ENCODE data around the gene LDAH. TPM values are rescaled to one million over a fixed set of nuclear protein-coding genes. Genes with fewer than 3 reads are reported as not detected.
A peak's percentile ranks its signal among the peaks of the same experiment; 100 is the strongest.

Gene LDAH
- polyA plus RNA-seq, 2 of the 4 experiments (the other 2 are of a cell fraction) = 29.6 to 42.4 TPM

GRCh38 chr2:20665243-20666004, 157.5 kb downstream of the LDAH start:
- Histone ChIP-seq H3K4me2 (peak overlapping the region; percentile 98), H3K27ac (no peak overlapping the region), H3K9me3 (no peaks in the 10 kb centered on the region), H3K4me1 (peaks cover 15% of the 10 kb centered on the region; the same call in 2 of the 3 replicates), H3K4me3 (peak overlapping the region; percentile 58)
- ChIA-PET CTCF (interaction anchor here (0.9 to 10.0 kb wide), 9 partner anchors 9 to 453 kb away, joined by 3 to 352 read pairs (median 6); partner anchors contain the start of gene HS1BP3), POLR2A (interaction anchor here (0.5 to 1.4 kb wide), 2 partner anchors 14 to 232 kb away, joined by 3 read pairs; partner anchors contain the start of gene HS1BP3)
- ATAC-seq = peak in 1 of 2 experiments; percentile 16; a peak in 3 of 6 replicates
- no peak for FAIRE-seq
- TF ChIP-seq FOSL2 (IDR thresholded peaks at IDR 0.05) (no peak), FOSL2 (CRISPR knock-in tag; IDR thresholded peaks at IDR 0.05) (no peak), RNF2 (IDR thresholded peaks at IDR 0.05; ENCODE audit: borderline replicate concordance, low read depth) (0 out of 2 replicates have a peak, but pooled peaks have one; percentile 25)
- DNase-seq (ENCODE audit: low read depth in 1 of 2, low spot score in 1 of 2) = no peak
- WGBS (ENCODE audit: missing lambda C conversion rate) = 26% methylated on average over 43 of the region's 49 CpGs

GRCh38 chr2:20664431-20665242, 158.3 kb downstream of the LDAH start:
- no peak for FAIRE-seq
- Histone ChIP-seq H3K4me2 (no peak overlapping the region; the same call in 2 of the 3 replicates), H3K4me1 (peaks cover 15% of the 10 kb centered on the region; the same call in 2 of the 3 replicates), H3K4me3 (no peak overlapping the region; the same call in 2 of the 3 replicates), H3K27ac (no peak overlapping the region), H3K9me3 (no peaks in the 10 kb centered on the region)
- TF ChIP-seq CHD4 (IDR thresholded peaks at IDR 0.05; ENCODE audit: borderline replicate concordance) = no peak
- no peak for TF ChIP-seq MYC (IDR thresholded peaks at IDR 0.05; ENCODE audit: borderline replicate concordance, low read length)
- no peak for TF ChIP-seq EHMT2 (IDR thresholded peaks at IDR 0.05; ENCODE audit: low read depth)
- TF ChIP-seq ESRRA (IDR thresholded peaks at IDR 0.05; ENCODE audit: borderline replicate concordance, low read length) = no peak
- no peak for TF ChIP-seq SREBF2 (IDR thresholded peaks at IDR 0.05)
- TF ChIP-seq FOSB (CRISPR knock-in tag; IDR thresholded peaks at IDR 0.05) = no peak
- peak in 1 of 2 experiments; percentile 19; a peak in 1 of 4 replicates for TF ChIP-seq CEBPB (IDR thresholded peaks at IDR 0.05)
- TF ChIP-seq KDM5A (IDR thresholded peaks at IDR 0.05) = no peak
- no peak for TF ChIP-seq POLR2AphosphoS2 (conservative IDR thresholded peaks at IDR 0.05; ENCODE audit: low read length)
- WGBS (ENCODE audit: missing lambda C conversion rate) = 27% methylated on average over 17 of the region's 17 CpGs
- ChIA-PET CTCF (interaction anchor here (1.7 to 10.0 kb wide), 6 partner anchors 10 to 454 kb away, joined by 7 to 352 read pairs (median 119); partner anchors contain the start of gene HS1BP3), POLR2A (no interaction called here)
- DNase-seq (ENCODE audit: low read depth in 1 of 2, low spot score in 1 of 2) = no peak
- no peak for ATAC-seq

DNA sequence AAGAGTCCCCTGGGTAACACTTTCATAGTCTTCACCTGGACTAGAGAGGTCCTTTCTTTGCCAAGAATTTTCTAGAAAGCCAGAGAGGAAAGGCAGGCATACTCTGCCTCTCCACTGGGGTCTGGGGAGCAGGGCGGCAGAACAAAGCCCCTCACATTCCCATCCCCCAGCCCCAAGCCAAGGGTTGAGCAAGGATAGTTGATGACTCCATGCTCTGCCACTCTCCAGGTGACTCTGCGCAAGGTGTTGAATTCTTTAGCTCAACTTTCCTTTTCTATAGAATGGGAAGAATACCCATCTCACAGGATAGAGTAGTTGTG, 158.9 kb downstream of the LDAH start:
- Histone ChIP-seq H3K4me1 (peaks cover 15% of the 10 kb centered on the region; the same call in 2 of the 3 replicates), H3K27ac (no peak overlapping the region), H3K4me3 (no peak overlapping the region), H3K4me2 (no peak overlapping the region), H3K9me3 (no peaks in the 10 kb centered on the region)
- POLR2A ChIA-PET = no interaction called here
- FAIRE-seq = no peak
- CTCF ChIA-PET = interaction anchor here (1.7 to 10.0 kb wide), 6 partner anchors 11 to 454 kb away, joined by 7 to 352 read pairs (median 119); partner anchors contain the start of gene HS1BP3
- TF ChIP-seq, protein P1, sequence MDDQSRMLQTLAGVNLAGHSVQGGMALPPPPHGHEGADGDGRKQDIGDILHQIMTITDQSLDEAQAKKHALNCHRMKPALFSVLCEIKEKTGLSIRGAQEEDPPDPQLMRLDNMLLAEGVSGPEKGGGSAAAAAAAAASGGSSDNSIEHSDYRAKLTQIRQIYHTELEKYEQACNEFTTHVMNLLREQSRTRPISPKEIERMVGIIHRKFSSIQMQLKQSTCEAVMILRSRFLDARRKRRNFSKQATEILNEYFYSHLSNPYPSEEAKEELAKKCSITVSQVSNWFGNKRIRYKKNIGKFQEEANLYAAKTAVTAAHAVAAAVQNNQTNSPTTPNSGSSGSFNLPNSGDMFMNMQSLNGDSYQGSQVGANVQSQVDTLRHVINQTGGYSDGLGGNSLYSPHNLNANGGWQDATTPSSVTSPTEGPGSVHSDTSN (IDR thresholded peaks at IDR 0.05) = no peak
- TF ChIP-seq NR3C1 (IDR thresholded peaks at IDR 0.05) = no peak
- TF ChIP-seq MAX (IDR thresholded peaks at IDR 0.05) = no peak
- TF ChIP-seq NPAS2 (CRISPR knock-in tag; IDR thresholded peaks at IDR 0.05; ENCODE audit: borderline replicate concordance) = no peak
- TF ChIP-seq FOXS1 (CRISPR knock-in tag; IDR thresholded peaks at IDR 0.05) = no peak
- TF ChIP-seq EHMT2 (IDR thresholded peaks at IDR 0.05; ENCODE audit: low read depth) = no peak
- TF ChIP-seq CHD2 (IDR thresholded peaks at IDR 0.05; ENCODE audit: low read length, partially characterized antibody) = no peak
- TF ChIP-seq, protein P2, sequence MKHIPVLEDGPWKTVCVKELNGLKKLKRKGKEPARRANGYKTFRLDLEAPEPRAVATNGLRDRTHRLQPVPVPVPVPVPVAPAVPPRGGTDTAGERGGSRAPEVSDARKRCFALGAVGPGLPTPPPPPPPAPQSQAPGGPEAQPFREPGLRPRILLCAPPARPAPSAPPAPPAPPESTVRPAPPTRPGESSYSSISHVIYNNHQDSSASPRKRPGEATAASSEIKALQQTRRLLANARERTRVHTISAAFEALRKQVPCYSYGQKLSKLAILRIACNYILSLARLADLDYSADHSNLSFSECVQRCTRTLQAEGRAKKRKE (CRISPR knock-in tag; IDR thresholded peaks at IDR 0.05; ENCODE audit: low read depth) = no peak
- no peak for TF ChIP-seq POLR2A (IDR thresholded peaks at IDR 0.05; ENCODE audit: low read length)
- TF ChIP-seq ZSCAN20 (CRISPR knock-in tag; IDR thresholded peaks at IDR 0.05) = no peak
- no peak for TF ChIP-seq KDM5A (IDR thresholded peaks at IDR 0.05)
- no peak for TF ChIP-seq MYC (IDR thresholded peaks at IDR 0.05; ENCODE audit: borderline replicate concordance, low read length)
- TF ChIP-seq, protein P3, sequence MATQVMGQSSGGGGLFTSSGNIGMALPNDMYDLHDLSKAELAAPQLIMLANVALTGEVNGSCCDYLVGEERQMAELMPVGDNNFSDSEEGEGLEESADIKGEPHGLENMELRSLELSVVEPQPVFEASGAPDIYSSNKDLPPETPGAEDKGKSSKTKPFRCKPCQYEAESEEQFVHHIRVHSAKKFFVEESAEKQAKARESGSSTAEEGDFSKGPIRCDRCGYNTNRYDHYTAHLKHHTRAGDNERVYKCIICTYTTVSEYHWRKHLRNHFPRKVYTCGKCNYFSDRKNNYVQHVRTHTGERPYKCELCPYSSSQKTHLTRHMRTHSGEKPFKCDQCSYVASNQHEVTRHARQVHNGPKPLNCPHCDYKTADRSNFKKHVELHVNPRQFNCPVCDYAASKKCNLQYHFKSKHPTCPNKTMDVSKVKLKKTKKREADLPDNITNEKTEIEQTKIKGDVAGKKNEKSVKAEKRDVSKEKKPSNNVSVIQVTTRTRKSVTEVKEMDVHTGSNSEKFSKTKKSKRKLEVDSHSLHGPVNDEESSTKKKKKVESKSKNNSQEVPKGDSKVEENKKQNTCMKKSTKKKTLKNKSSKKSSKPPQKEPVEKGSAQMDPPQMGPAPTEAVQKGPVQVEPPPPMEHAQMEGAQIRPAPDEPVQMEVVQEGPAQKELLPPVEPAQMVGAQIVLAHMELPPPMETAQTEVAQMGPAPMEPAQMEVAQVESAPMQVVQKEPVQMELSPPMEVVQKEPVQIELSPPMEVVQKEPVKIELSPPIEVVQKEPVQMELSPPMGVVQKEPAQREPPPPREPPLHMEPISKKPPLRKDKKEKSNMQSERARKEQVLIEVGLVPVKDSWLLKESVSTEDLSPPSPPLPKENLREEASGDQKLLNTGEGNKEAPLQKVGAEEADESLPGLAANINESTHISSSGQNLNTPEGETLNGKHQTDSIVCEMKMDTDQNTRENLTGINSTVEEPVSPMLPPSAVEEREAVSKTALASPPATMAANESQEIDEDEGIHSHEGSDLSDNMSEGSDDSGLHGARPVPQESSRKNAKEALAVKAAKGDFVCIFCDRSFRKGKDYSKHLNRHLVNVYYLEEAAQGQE (IDR thresholded peaks at IDR 0.05) = no peak
- no peak for TF ChIP-seq JUN (IDR thresholded peaks at IDR 0.05)
- no peak for TF ChIP-seq GATA3 (IDR thresholded peaks at IDR 0.05; ENCODE audit: borderline replicate concordance)
- TF ChIP-seq MAFK (IDR thresholded peaks at IDR 0.05; ENCODE audit: partially characterized antibody) = no peak
- WGBS (ENCODE audit: missing lambda C conversion rate) = 73% methylated on average over 2 of the region's 2 CpGs
- no peak for DNase-seq (ENCODE audit: low read depth in 1 of 2, low spot score in 1 of 2)
- no peak for ATAC-seq

All from A549 (cell line).